ENCODE measurements around the gene ZCWPW1.

Gene ZCWPW1

GRCh38 chr7:100425347-100425746 lies 3.2 kb downstream of the ZCWPW1 start:
- H3K4me3 ChIP-seq (replicated peaks; ENCODE audit: low read depth, low read length): no peak overlapping the region
- TF ChIP-seq, protein P1, sequence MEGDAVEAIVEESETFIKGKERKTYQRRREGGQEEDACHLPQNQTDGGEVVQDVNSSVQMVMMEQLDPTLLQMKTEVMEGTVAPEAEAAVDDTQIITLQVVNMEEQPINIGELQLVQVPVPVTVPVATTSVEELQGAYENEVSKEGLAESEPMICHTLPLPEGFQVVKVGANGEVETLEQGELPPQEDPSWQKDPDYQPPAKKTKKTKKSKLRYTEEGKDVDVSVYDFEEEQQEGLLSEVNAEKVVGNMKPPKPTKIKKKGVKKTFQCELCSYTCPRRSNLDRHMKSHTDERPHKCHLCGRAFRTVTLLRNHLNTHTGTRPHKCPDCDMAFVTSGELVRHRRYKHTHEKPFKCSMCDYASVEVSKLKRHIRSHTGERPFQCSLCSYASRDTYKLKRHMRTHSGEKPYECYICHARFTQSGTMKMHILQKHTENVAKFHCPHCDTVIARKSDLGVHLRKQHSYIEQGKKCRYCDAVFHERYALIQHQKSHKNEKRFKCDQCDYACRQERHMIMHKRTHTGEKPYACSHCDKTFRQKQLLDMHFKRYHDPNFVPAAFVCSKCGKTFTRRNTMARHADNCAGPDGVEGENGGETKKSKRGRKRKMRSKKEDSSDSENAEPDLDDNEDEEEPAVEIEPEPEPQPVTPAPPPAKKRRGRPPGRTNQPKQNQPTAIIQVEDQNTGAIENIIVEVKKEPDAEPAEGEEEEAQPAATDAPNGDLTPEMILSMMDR (IDR thresholded peaks at IDR 0.05; ENCODE audit: low read length, missing control alignments): no peak
- DNase-seq (ENCODE audit: low read depth): no peak

DNA sequence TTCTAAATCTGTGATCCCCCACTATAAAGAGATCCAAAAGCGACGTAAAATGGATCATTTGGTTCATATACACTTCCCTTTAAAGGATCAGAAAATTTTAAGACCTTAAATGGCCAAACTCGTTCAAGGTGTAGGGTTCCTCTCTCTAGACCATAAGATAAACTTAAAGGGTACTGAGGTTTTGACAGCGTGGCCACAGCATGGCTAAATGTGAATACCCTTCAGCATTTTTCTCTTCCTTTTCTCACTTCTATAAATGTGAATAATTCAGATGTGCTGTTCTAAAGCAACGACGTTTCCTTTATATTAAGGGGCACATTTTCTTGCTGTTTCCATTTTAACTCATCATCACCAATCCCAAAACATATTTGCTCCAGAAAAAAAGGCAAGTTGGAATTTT lies 5.2 kb downstream of the ZCWPW1 start:
- TF ChIP-seq, protein P1 (IDR thresholded peaks at IDR 0.05; ENCODE audit: low read length, missing control alignments): no peak
- no peak for DNase-seq (ENCODE audit: low read depth)
- H3K4me3 ChIP-seq (replicated peaks; ENCODE audit: low read depth, low read length): no peak overlapping the region

DNA sequence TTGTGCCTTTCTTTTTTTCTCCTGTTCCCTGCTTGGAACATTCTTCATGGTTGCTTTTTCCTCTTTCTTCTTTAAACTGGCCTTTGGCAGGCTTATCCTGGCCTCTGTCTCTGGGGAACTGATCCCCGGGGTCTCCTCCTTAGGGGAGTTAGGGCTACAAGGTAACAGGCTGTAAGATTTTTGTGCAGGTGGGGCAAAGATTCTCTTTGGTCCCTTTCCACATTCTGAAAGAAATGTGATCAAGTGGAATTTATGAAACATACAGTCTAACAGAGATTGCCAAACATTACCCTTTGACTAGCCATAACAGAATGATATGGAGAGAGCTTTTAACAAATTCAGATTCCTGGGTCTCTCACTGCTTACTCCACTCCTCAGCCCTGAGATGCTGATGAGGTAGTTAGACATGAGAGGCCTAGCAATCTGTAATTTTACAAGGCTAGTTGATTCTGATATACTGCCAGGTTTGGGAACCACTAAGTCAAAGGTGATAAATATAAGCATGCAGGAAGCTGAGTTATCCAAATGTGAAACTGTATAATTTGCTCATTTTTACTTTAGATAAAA lies 8.8 kb downstream of the ZCWPW1 start:
- no peak for DNase-seq (ENCODE audit: low read depth)
- TF ChIP-seq, protein P1 (IDR thresholded peaks at IDR 0.05; ENCODE audit: low read length, missing control alignments): no peak
- no peak overlapping the region for H3K4me3 ChIP-seq (replicated peaks; ENCODE audit: low read depth, low read length)

GRCh38 chr7:100418930-100419659 lies 9.4 kb downstream of the ZCWPW1 start:
- no peak for DNase-seq (ENCODE audit: low read depth)
- TF ChIP-seq, protein P1 (IDR thresholded peaks at IDR 0.05; ENCODE audit: low read length, missing control alignments): no peak

DNA sequence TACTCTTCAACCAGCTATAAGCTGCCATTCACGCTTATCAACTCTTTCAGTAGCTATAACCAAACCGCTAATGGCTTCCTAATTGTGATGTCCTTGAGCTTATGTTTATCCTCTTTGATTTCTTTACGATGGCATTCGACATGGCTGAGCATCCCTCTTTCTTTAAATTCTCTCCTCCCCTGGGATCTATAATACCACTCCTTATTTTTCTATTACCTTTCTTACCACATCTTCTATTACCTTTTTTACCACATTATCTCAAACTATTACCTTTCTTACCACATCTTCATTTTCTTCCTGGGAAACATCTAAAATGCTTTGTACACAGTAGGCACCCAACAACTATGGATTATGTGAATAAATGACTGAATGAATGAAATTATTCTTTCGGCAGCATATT lies 13.1 kb downstream of the ZCWPW1 start:
- DNase-seq (ENCODE audit: low read depth): no peak

More at GRCh38 chr7:100418930-100419659, 9.4 kb downstream of the ZCWPW1 start:
- no peak overlapping the region for H3K4me3 ChIP-seq (replicated peaks; ENCODE audit: low read depth, low read length)

GRCh38 chr7:100413889-100414288 lies 14.6 kb downstream of the ZCWPW1 start:
- DNase-seq (ENCODE audit: low read depth): no peak
- H3K4me3 ChIP-seq (replicated peaks; ENCODE audit: low read depth, low read length): no peak overlapping the region
- TF ChIP-seq, protein P1 (IDR thresholded peaks at IDR 0.05; ENCODE audit: low read length, missing control alignments): no peak

More for the DNA sequence above, 13.1 kb downstream of the ZCWPW1 start:
- H3K4me3 ChIP-seq (replicated peaks; ENCODE audit: low read depth, low read length): no peak overlapping the region
- TF ChIP-seq, protein P1 (IDR thresholded peaks at IDR 0.05; ENCODE audit: low read length, missing control alignments): no peak

All from fibroblast of pulmonary artery (primary cell).